ENCODE data around the gene FZR1.

DNA sequence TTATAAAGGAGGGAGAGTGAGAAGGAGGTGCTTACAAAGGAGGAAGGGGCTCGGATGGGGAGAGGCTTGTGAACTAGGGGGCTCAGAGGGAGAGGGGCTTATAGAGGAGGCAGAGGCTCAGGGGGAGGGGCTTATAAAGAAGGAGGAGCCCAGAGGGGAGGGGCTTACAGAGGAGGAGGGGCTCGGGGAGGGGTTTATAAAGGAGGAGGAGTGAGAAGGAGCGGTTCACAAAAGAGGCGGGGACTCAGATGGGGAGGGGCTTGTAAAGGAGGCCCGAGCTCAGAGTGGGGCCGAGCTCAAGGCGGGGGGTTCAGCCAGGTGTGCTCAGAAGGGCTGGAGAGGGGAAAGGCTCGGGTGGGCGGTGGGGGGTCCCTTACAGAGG, 26.3 kb upstream of the FZR1 start:
- no peak for TF ChIP-seq POLR2AphosphoS5 (IDR thresholded peaks at IDR 0.05; ENCODE audit: borderline replicate concordance, low read depth, low read length)
- no peak for TF ChIP-seq EZH2 (IDR thresholded peaks at IDR 0.05)
- TF ChIP-seq FOXP2 (optimal IDR thresholded peaks at IDR 0.05; ENCODE audit: control extremely low read depth, extremely low read length, insufficient read depth), result no peak
